H1 (cell line): ENCODE data around the gene AXIN2. TPM values are rescaled to one million over a fixed set of nuclear protein-coding genes. Genes with fewer than 3 reads are reported as not detected.

Experiments
- ZNF274 ChIP-seq: IDR thresholded peaks from 2 replicates; pipeline ENCODE4 v1.7.0; 2012; ENCODE audit warnings: low read length, borderline replicate concordance; ENCODE audit errors: extremely low read depth
- polyA plus RNA-seq, 7 experiments: library from polyadenylated mRNA; depleted of rRNA in 3 of 7; stranded (reverse) in 5 of 7; unstranded in 2 of 7; fragments of >200 nt in 5 of 7; fragments of 200-250 nt in 2 of 7; gene quantifications; 1 replicate in 5 of 7; 2 replicates in 1 of 7; 4 replicates in 1 of 7; pipeline versions ENCODE4 v1.2.1 to v1.2.3, GENCODE V29; 2011 to 2013; ENCODE audit warnings: missing spikeins in 2 of 7, mixed read lengths in 2 of 7
- total RNA-seq: library from RNA; stranded (reverse); fragmentation: NEBNext Ultra II Directional; extraction: Animal tissue kit (Norgen Biotek cat#: 25700); gene quantifications from 2 replicates; pipeline ENCODE4 v1.2.1, GENCODE V29; 2021

AXIN2 gene
- total and polyA plus RNA-seq, 2 of the 8 experiments (the other 6 are each of a cell fraction or from before 2014, with no cell fraction given): 17.7 to 33.4 TPM

GRCh38 chr17:65568918-65569317 is 7.5 kb upstream of the AXIN2 start (continued):
- no peak for TF ChIP-seq ZNF274
